Peyer's patch (tissue), 4 donors: ENCODE data around the gene ATP6V0E2.

ENCODE experiments used
- CTCF ChIP-seq, 6 experiments: fragments of 450-650 bp in 4 of 6; fragments of 200-600 bp in 2 of 6; sonication (generic) in 1 of 6; IDR thresholded peaks; one replicate each; pipeline ENCODE4 v1.5.1; 2017 to 2019; ENCODE audit warnings: antibody characterized with exemption in 6 of 6, mild to moderate bottlenecking in 3 of 6, moderate library complexity in 1 of 6
- POLR2A ChIP-seq, 2 donors: fragments of 450-650 bp; IDR thresholded peaks; one replicate each; pipeline ENCODE4 v1.5.1; 2017; ENCODE audit warnings: antibody characterized with exemption in 2 of 2, mild to moderate bottlenecking in 2 of 2, moderate library complexity in 2 of 2

- TF ChIP-seq CTCF (IDR thresholded peaks at IDR 0.05) (no peak), POLR2A (IDR thresholded peaks at IDR 0.05) (no peak)
These were observed 18.1 kb upstream of the ATP6V0E2 start for GRCh38 chr7:149855361-149856305.
